GM12878 (cell line): ENCODE results near the gene NAA20. TPM values are rescaled to one million over a fixed set of nuclear protein-coding genes. Genes with fewer than 3 reads are reported as not detected.
A peak's percentile ranks its signal among the peaks of the same experiment; 100 is the strongest.

ENCODE experiments used
- ATAC-seq: fragments of 200-7000 bp; cut with Tn5 transposase; 3 replicates; pipeline ENCODE4 v1.9.1; 2020; ENCODE audit warnings: mild to moderate bottlenecking, moderate library complexity
- BruUV-seq: library from RNA; stranded (reverse); fragments of 400-500 nt; replicated peaks from 2 replicates; lab custom pipeline; 2021; lab: Mats Ljungman, UMichigan
- CTCF ChIA-PET: fragments of 300-600 bp; sonication (Branson Sonifier 250); formaldehyde crosslinking; extraction: SDS; loops from one replicate; lab custom pipeline; 2021; ENCODE audit warnings: inconsistent platforms; lab: Yijun Ruan, JAX
- POLR2A ChIA-PET: fragments of 350-600 bp; formaldehyde crosslinking; extraction: SDS; loops from one replicate; lab custom pipeline; 2021; ENCODE audit warnings: inconsistent platforms; lab: Charles Lee
- RAD21 ChIA-PET: fragments of 300-600 bp; sonication (Branson Sonifier 250); formaldehyde crosslinking; loops from one replicate; lab custom pipeline; 2023; ENCODE audit warnings: antibody characterized with exemption; ENCODE audit not compliant: unreplicated experiment; lab: Charles Lee
- SMC1A ChIA-PET: fragments of 300-600 bp; sonication (Branson Sonifier 250); formaldehyde crosslinking; loops from one replicate; lab custom pipeline; 2023; ENCODE audit not compliant: unreplicated experiment, uncharacterized antibody; lab: Charles Lee
- DNase-seq: peaks from one replicate; pipeline ENCODE4 v3.0.0-alpha.2; 2011; ENCODE audit warnings: low read depth, low spot score
- FAIRE-seq: peaks from 3 replicates; lab custom pipeline; 2011; peaks lifted over from hg19 to GRCh38; lab: Jason Lieb, UNC
- H2AFZ ChIP-seq: 2 replicates; pipeline ENCODE4 v1.6.0; 2011; ENCODE audit warnings: low read depth, low read length, control low read depth; ENCODE audit not compliant: control insufficient read depth
- H3K27ac ChIP-seq: 2 replicates; pipeline ENCODE4 v1.5.1; 2011; ENCODE audit warnings: control low read depth; ENCODE audit not compliant: control insufficient read depth, insufficient read depth
- H3K27me3 ChIP-seq, 2 experiments: replicated peaks in 1 of 2; 2 replicates each; pipeline versions ENCODE4 v1.6.0 to v1.6.1; 2011; ENCODE audit warnings: low read length in 1 of 2; ENCODE audit not compliant: control insufficient read depth in 2 of 2, insufficient read depth in 2 of 2
- H3K36me3 ChIP-seq, 2 experiments: 2 replicates each; pipeline ENCODE4 v1.5.1; 2011; ENCODE audit warnings: low read length in 1 of 2; ENCODE audit not compliant: control insufficient read depth in 2 of 2, insufficient read depth in 2 of 2
- H3K4me1 ChIP-seq: 2 replicates; pipeline ENCODE4 v1.6.1; 2011; ENCODE audit warnings: mild to moderate bottlenecking, low read length, moderate library complexity, mixed read lengths; ENCODE audit not compliant: control insufficient read depth, insufficient read depth
- H3K4me2 ChIP-seq: 2 replicates; pipeline ENCODE4 v1.6.0; 2011; ENCODE audit warnings: control low read depth; ENCODE audit not compliant: control insufficient read depth, insufficient read depth
- H3K4me3 ChIP-seq: fragments of 200-600 bp; sonication (generic); 2 replicates; pipeline ENCODE4 v1.5.1; 2016
- H3K79me2 ChIP-seq: 2 replicates; pipeline ENCODE4 v1.6.0; 2011; ENCODE audit warnings: low read length; ENCODE audit not compliant: control insufficient read depth, insufficient read depth
- H3K9ac ChIP-seq: 2 replicates; pipeline ENCODE4 v1.8.0; 2011; ENCODE audit warnings: low read length, control low read depth, mixed read lengths; ENCODE audit not compliant: control insufficient read depth, insufficient read depth
- H3K9me3 ChIP-seq: replicated peaks from 3 replicates; pipeline ENCODE4 v1.5.1; 2011; ENCODE audit warnings: mild to moderate bottlenecking, low read length; ENCODE audit not compliant: control insufficient read depth, insufficient read depth
- H4K20me1 ChIP-seq: 2 replicates; pipeline ENCODE4 v1.6.0; 2011; ENCODE audit not compliant: control insufficient read depth, insufficient read depth
- CBFB ChIP-seq: IDR thresholded peaks from 2 replicates; pipeline ENCODE4 v1.6.1; 2016; ENCODE audit warnings: antibody characterized with exemption, low read depth
- CBX5 ChIP-seq: sonication (generic); IDR thresholded peaks from 2 replicates; pipeline ENCODE4 v1.6.1; 2016; ENCODE audit warnings: low read depth, moderate library complexity, mild to moderate bottlenecking, inconsistent platforms
- EZH2 ChIP-seq: IDR thresholded peaks from 2 replicates; pipeline ENCODE4 v1.6.1; 2012; ENCODE audit warnings: low read depth, mild to moderate bottlenecking, control low read depth, inconsistent platforms, low read length, borderline replicate concordance; ENCODE audit not compliant: control insufficient read depth
- KLF5 ChIP-seq: fragments of 450-650 bp; IDR thresholded peaks from 2 replicates; pipeline ENCODE4 v1.6.1; 2014; ENCODE audit warnings: mild to moderate bottlenecking; ENCODE audit not compliant: partially characterized antibody
- MYB ChIP-seq: fragments of 150-350 bp; IDR thresholded peaks from 2 replicates; pipeline ENCODE4 v1.6.1; 2014; ENCODE audit warnings: mild to moderate bottlenecking, low read depth, low read length, borderline replicate concordance
- NFIC ChIP-seq: IDR thresholded peaks from 2 replicates; pipeline ENCODE4 v1.6.1; 2012; ENCODE audit warnings: low read depth, mild to moderate bottlenecking, inconsistent platforms, low read length, moderate library complexity
- POU2F2 ChIP-seq: IDR thresholded peaks from 3 replicates; pipeline ENCODE4 v1.6.1; 2011; ENCODE audit warnings: low read depth, mild to moderate bottlenecking, low read length, borderline replicate concordance
- RUNX3 ChIP-seq: IDR thresholded peaks from 2 replicates; pipeline ENCODE4 v1.6.1; 2012; ENCODE audit warnings: low read length, inconsistent platforms
- TARDBP ChIP-seq: IDR thresholded peaks from 2 replicates; pipeline ENCODE4 v1.6.1; 2016; ENCODE audit warnings: borderline replicate concordance
- ZNF207 ChIP-seq: fragments of 450-650 bp; IDR thresholded peaks from 2 replicates; pipeline ENCODE4 v1.6.1; 2014; ENCODE audit warnings: antibody characterized with exemption, mild to moderate bottlenecking, borderline replicate concordance
- WGBS: methylation state at CpG from one replicate; pipeline ENCODE4 v1.1.6; 2016; ENCODE audit warnings: low lambda C conversion rate; ENCODE audit not compliant: insufficient replicate concordance, insufficient coverage; ENCODE audit errors: missing lambda C conversion rate; 5-methylcytosine and 5-hydroxymethylcytosine counted together
- in situ Hi-C: fragments of 300-500 bp; cut with MboI; formaldehyde crosslinking; loops from 9 replicates; pipeline ENCODE4 v1.14.3; 2018; ENCODE audit warnings: mixed read lengths
- intact Hi-C: fragments of 100-400 bp; cut with micrococcal nuclease; formaldehyde crosslinking; loops from one replicate; pipeline ENCODE4 v1.14.2; 2022; ENCODE audit not compliant: unreplicated experiment
- polyA plus RNA-seq, 11 experiments: library from polyadenylated mRNA; depleted of rRNA in 4 of 11; unstranded in 6 of 11; stranded (reverse) in 5 of 11; fragments of >200 nt; fragmentation: Nextera tagmentation in 4 of 11; fragmentation: Illumina TruSeq in 1 of 11; extraction: Ambion mirVana in 4 of 11; extraction: Trizol in 1 of 11; gene quantifications; 1 replicate in 1 of 11; 2 replicates in 10 of 11; pipeline versions ENCODE4 v1.2.1 to v1.2.3, GENCODE V29; 2011 to 2016; ENCODE audit warnings: inconsistent platforms in 2 of 11, missing spikeins in 2 of 11, low read depth in 1 of 11
- total RNA-seq, 4 experiments: library from RNA; depleted of rRNA in 3 of 4; stranded (reverse); fragments of >200 nt in 3 of 4; fragmentation: Illumina TruSeq in 1 of 4; extraction: Trizol in 1 of 4; gene quantifications; 2 replicates each; pipeline versions ENCODE4 v1.2.1 to v1.2.3, GENCODE V29; 2013 to 2021
- TF ChIP-seq, protein P1 (sequence below): IDR thresholded peaks from 2 replicates; pipeline ENCODE4 v1.6.1; 2012; ENCODE audit warnings: low read depth, low read length, improper control_type of control experiment

The NAA20 gene
- total and polyA plus RNA-seq, 10 of the 15 experiments (the other 5 are each of a cell fraction or from before 2014, with no cell fraction given), result 48.3 to 366 (median 89.1) TPM

DNA sequence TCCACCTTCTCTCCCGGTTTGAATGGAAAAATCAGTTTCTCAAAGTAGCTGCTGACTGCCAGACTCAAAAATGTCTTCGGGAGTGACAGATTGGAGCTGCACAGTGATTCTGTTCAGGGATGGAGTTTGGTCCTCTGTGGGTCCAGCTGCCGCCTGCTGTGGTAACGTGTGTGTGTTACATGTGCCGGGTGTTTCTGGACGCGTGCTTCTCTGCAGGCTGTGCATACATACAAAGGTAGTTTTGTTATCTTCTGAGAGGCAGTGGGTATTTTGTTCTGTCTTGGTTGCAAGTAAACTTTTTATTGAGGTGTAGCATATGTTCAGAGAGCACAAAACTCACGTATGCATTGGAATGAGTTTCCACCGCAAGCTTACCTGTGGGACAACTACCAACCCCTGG lies 41.3 kb upstream of the NAA20 start (continued):
- TF ChIP-seq MYB (no peak), KLF5 (no peak), EZH2 (no peak), CBFB (no peak), ZNF207 (no peak), POU2F2 (no peak), TARDBP (no peak)

DNA sequence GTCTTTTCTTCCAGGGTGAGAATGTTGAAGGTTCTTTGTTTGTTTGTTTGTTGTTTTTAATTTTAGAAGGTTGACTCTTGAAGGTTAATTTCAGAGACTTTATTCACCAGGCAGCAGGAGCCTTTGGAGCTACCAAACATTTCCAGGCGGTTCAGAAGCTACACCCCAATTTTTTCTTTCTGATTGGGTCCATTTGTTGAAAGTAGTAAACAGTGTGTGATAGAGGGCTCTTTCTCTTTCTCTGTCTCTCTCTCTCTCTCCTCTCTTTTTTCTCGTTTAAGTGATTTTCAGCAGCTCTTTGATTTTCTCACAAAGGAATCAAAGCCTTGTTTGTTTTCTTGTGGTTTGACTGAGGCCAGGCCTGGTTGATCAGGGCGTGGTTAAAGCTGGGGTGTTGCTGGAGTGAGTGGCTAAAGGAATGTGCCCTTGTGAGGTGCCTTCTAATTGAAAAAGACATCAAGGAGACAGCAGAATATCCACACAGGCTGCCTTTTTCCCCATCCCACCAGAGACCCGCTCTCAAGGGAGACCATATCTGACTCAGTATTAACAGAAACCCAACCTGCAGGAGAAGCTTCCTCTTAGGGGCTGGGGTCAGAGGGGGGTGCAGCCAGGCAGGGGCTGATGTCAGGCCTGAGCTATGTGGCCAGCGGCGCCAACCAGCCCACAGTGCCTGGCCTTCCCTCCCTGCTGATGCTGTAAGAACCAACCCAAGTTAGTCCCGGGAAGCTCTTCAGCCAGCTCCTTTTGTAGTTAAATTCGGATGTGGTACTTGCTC lies 40.4 kb upstream of the NAA20 start:
- FAIRE-seq, result no peak
- ChIA-PET POLR2A (interaction anchor here (0.6 to 1.5 kb wide), 5 partner anchors 9 to 34 kb away, joined by 3 to 4 read pairs (median 3); no protein-coding TSS in a partner anchor), SMC1A (interaction anchor here (0.8 to 2.1 kb wide), 13 partner anchors 9 to 194 kb away, joined by 3 to 8 read pairs (median 5); no protein-coding TSS in a partner anchor)
- TF ChIP-seq RUNX3, result peak; percentile 35; the same call in 1 of the 2 replicates
- TF ChIP-seq, protein P1, sequence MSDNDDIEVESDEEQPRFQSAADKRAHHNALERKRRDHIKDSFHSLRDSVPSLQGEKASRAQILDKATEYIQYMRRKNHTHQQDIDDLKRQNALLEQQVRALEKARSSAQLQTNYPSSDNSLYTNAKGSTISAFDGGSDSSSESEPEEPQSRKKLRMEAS, result no peak
- no peak for TF ChIP-seq CBX5
- peak; percentile 18; the same call in 1 of the 2 replicates for TF ChIP-seq NFIC
- TF ChIP-seq, all 136 proteins: peak for 2
- H3K9me3 ChIP-seq, result no peaks in the 10 kb centered on the region
- no peaks in the 10 kb centered on the region for H3K79me2 ChIP-seq
- no peaks in the 10 kb centered on the region for H3K36me3 ChIP-seq
- DNase-seq, result no peak
- RAD21 ChIA-PET, result interaction anchor here (1.0 to 1.3 kb wide), 2 partner anchors 15 to 42 kb away, joined by 3 to 4 read pairs; no protein-coding TSS in a partner anchor
- no peak overlapping the region for H3K27ac ChIP-seq
- no peaks in the 10 kb centered on the region; a peak in 1 of 4 replicates for H3K27me3 ChIP-seq
- intact Hi-C loops, result no loop called here
- CTCF ChIA-PET, result interaction anchor here (0.5 to 1.7 kb wide), 6 partner anchors 8 to 74 kb away, joined by 3 to 6 read pairs (median 3); no protein-coding TSS in a partner anchor
- no peak overlapping the region for H3K4me2 ChIP-seq
- no peak overlapping the region for H3K4me3 ChIP-seq
- H3K4me1 ChIP-seq, result no peaks in the 10 kb centered on the region
- 28% methylated on average over 8 of the region's 8 CpGs for WGBS
- H2AFZ ChIP-seq, result no peak overlapping the region
- no peak overlapping the region for H3K9ac ChIP-seq
- no TSS peak for BruUV-seq
- no peaks in the 10 kb centered on the region for H4K20me1 ChIP-seq
- in situ Hi-C loops, result no loop called here
- 0 out of 3 replicates have a peak, but pooled peaks have one; percentile 21 for ATAC-seq
